Neural progenitor cell (in vitro differentiated cells): Measurements from ENCODE around the gene TUBB.
"Not testable (repeated sequence)": the region's sequence is repeated elsewhere in the genome, so short reads cannot be mapped to it uniquely, and the experiment has no call there.

Experiments
- CTCF ChIP-seq: fragments of 200-600 bp; sonication (generic); IDR thresholded peaks from 2 replicates; pipeline ENCODE4 v1.5.1; 2017; ENCODE audit warnings: antibody characterized with exemption, mild to moderate bottlenecking
- EZH2 ChIP-seq: fragments of 200-600 bp; sonication (generic); IDR thresholded peaks from 2 replicates; pipeline ENCODE4 v1.6.1; 2017; ENCODE audit warnings: antibody characterized with exemption, mild to moderate bottlenecking, moderate library complexity
- EZH2phosphoT487 ChIP-seq: fragments of 200-600 bp; sonication (generic); IDR thresholded peaks from 2 replicates; pipeline ENCODE4 v1.6.1; 2017; ENCODE audit warnings: antibody characterized with exemption

GRCh38 chr6:30764490-30765043 lies 44.4 kb downstream of the TUBB start:
- not testable (repeated sequence) for TF ChIP-seq CTCF, EZH2, EZH2phosphoT487
